H1 (cell line): ENCODE data around the gene GPC6. TPM values are rescaled to one million over a fixed set of nuclear protein-coding genes. Genes with fewer than 3 reads are reported as not detected.

Experiments
- CEBPB ChIP-seq: IDR thresholded peaks from 2 replicates; pipeline ENCODE4 v1.6.1; 2012; ENCODE audit warnings: low read depth, low read length
- CHD2 ChIP-seq: IDR thresholded peaks from 2 replicates; pipeline ENCODE4 v1.6.1; 2012; ENCODE audit warnings: low read length, improper control_type of control experiment
- FOSL1 ChIP-seq: IDR thresholded peaks from 2 replicates; pipeline ENCODE4 v1.6.1; 2011; ENCODE audit warnings: mild to moderate bottlenecking, low read depth, low read length, moderate library complexity; ENCODE audit not compliant: insufficient read depth
- TCF12 ChIP-seq: IDR thresholded peaks from 2 replicates; pipeline ENCODE4 v1.6.1; 2011; ENCODE audit warnings: low read depth, mild to moderate bottlenecking, low read length
- polyA plus RNA-seq, 7 experiments: library from polyadenylated mRNA; depleted of rRNA in 3 of 7; stranded (reverse) in 5 of 7; unstranded in 2 of 7; fragments of >200 nt in 5 of 7; fragments of 200-250 nt in 2 of 7; gene quantifications; 1 replicate in 5 of 7; 2 replicates in 1 of 7; 4 replicates in 1 of 7; pipeline versions ENCODE4 v1.2.1 to v1.2.3, GENCODE V29; 2011 to 2013; ENCODE audit warnings: missing spikeins in 2 of 7, mixed read lengths in 2 of 7
- total RNA-seq: library from RNA; stranded (reverse); fragmentation: NEBNext Ultra II Directional; extraction: Animal tissue kit (Norgen Biotek cat#: 25700); gene quantifications from 2 replicates; pipeline ENCODE4 v1.2.1, GENCODE V29; 2021
- TF ChIP-seq, protein P1 (sequence below): IDR thresholded peaks from 2 replicates; pipeline ENCODE4 v1.6.1; 2011; ENCODE audit warnings: low read length, improper control_type of control experiment

GPC6 gene
- total and polyA plus RNA-seq, 2 of the 8 experiments (the other 6 are each of a cell fraction or from before 2014, with no cell fraction given), result 5.4 to 12.0 TPM

DNA sequence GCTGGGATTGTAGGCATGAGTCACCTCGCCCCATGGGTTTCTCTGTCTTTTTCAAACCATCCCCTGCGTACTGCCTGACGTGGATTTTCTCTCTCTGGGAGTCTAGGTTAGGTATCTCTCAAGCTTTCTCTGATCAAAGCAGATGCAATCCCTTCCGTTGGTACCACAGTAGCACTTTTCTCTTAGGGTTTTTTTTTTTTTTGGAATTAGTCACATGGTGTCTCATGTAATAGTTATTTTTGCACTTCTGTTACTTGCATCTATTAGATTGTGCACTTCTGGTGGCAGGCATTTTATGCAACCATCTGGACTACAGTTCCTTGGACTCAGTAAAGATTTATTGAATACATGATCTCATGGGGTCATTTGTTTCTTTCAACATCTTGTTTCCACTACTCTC, 72.1 kb downstream of the GPC6 start (continued):
- TF ChIP-seq TCF12 (no peak), CEBPB (no peak), FOSL1 (no peak), CHD2 (no peak)
- TF ChIP-seq, protein P1, sequence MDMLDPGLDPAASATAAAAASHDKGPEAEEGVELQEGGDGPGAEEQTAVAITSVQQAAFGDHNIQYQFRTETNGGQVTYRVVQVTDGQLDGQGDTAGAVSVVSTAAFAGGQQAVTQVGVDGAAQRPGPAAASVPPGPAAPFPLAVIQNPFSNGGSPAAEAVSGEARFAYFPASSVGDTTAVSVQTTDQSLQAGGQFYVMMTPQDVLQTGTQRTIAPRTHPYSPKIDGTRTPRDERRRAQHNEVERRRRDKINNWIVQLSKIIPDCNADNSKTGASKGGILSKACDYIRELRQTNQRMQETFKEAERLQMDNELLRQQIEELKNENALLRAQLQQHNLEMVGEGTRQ, result no peak
